ENCODE measurements around the gene MED4. TPM values are rescaled to one million over a fixed set of nuclear protein-coding genes. Genes with fewer than 3 reads are reported as not detected.

The MED4 gene
- total and polyA plus RNA-seq, 2 of the 8 experiments (the other 6 are each of a cell fraction or from before 2014, with no cell fraction given): 25.7 to 48.1 TPM

DNA sequence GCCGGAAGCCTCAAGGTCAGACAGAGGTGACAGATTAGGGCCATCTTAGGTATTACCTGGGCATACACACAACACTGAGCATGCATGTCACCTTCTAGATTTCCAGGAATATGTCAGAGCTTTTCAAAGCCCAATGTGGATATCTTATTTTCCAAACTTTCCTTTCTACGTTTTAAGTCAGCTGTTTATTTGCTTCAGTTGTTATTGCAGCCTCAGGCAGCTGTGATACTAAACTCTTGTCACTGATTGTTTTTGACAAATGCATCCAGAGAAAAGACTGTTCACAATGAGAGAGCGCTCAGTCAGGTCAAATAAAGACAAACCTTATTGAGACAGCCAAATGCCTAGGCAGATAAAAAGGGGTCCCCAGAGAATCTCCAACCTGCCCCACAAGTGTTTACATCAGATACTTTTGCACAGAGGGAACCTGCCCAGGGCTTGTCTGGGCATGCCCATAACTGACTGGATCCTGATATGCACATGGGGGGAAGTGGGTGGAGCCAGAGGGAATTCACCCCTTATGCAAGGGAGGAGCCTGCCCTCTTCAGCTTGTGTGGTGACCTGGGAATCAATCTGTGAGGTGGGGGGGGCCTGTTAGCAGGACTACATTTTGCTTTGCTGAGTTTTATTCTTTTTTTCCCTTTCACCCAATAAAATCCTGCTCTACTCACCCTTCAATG, 28.5 kb downstream of the MED4 start:
- peak overlapping the region; percentile 87; the same call in 1 of the 2 replicates for H2BK5ac ChIP-seq (ENCODE audit: low read depth, low read length)
- H2BK15ac ChIP-seq (ENCODE audit: low read length): no peak overlapping the region
- no peak overlapping the region for H2AFZ ChIP-seq (ENCODE audit: low read length)
- H3K4me1 ChIP-seq (replicated peaks in 1 of 4; ENCODE audit: control insufficient read depth in 3 of 4, insufficient read depth in 4 of 4, low read length in 3 of 4): no peaks in the 10 kb centered on the region
- no peak overlapping the region for H3K9ac ChIP-seq (replicated peaks in 1 of 4; ENCODE audit: extremely low read depth in 1 of 4, low read depth in 3 of 4, low read length in 3 of 4)
- peaks cover 5 to 60% (median 34%) of the 10 kb centered on the region in 4 experiments; a peak in 7 of 8 replicates for H3K36me3 ChIP-seq (ENCODE audit: control insufficient read depth in 2 of 4, insufficient read depth in 4 of 4, low read length in 3 of 4)
- FAIRE-seq (no peak), DNase-seq (ENCODE audit: low read depth in 1 of 2, low spot score in 2 of 2) (no peak)
- ChIA-PET POLR2A (ENCODE audit: partially characterized antibody) (interaction anchor here (0.7 kb wide), 1 partner anchor 29 kb away, joined by 3 read pairs; the partner anchor contains the start of gene NUDT15), CTCF (ENCODE audit: partially characterized antibody) (no interaction called here)
- H3K56ac ChIP-seq (replicated peaks; ENCODE audit: insufficient read length, low read depth, low read length): no peak overlapping the region
- WGBS, 2 experiments (ENCODE audit: extremely low coverage in 1 of 2, insufficient coverage in 1 of 2, insufficient read length in 1 of 2, insufficient replicate concordance in 2 of 2, low coverage in 1 of 2, low lambda C conversion rate in 2 of 2, missing lambda C conversion rate in 1 of 2): 89% methylated on average over 3 of the region's 3 CpGs; no CpG with 5 or more reads in 1 of the 2 experiments
- no peak overlapping the region for H3K14ac ChIP-seq (ENCODE audit: insufficient read length)
- H3K27ac ChIP-seq (ENCODE audit: low read depth, low read length): no peak overlapping the region
- no peak overlapping the region for H2BK12ac ChIP-seq (ENCODE audit: low read depth, low read length)
- no peak overlapping the region for H2BK20ac ChIP-seq (ENCODE audit: low read length)
- H2AK5ac ChIP-seq (ENCODE audit: low read depth, low read length): 0 out of 2 replicates have a peak overlapping the region, but pooled peaks have one; percentile 75
- no peaks in the 10 kb centered on the region for H3K27me3 ChIP-seq (replicated peaks in 1 of 4; ENCODE audit: control insufficient read depth in 3 of 4, extremely low read depth in 1 of 4, insufficient read depth in 3 of 4, low read length in 3 of 4)
- H3K4me2 ChIP-seq (ENCODE audit: insufficient read depth in 1 of 2, low read depth in 2 of 2, low read length in 2 of 2): no peak overlapping the region
- H3K4me3 ChIP-seq (ENCODE audit: extremely low read depth in 1 of 4, insufficient read depth in 2 of 4, low read depth in 3 of 4, low read length in 4 of 4): no peak overlapping the region
- no peaks in the 10 kb centered on the region for H3K79me1 ChIP-seq (ENCODE audit: low read depth, low read length)
- no peaks in the 10 kb centered on the region for H4K20me1 ChIP-seq (replicated peaks in 1 of 2; ENCODE audit: control insufficient read depth in 1 of 2, insufficient read depth in 2 of 2, low read length in 2 of 2)
- H3K9me3 ChIP-seq (ENCODE audit: insufficient read depth in 2 of 2, low read depth in 1 of 2, low read length in 1 of 2): peaks cover 52% of the 10 kb centered on the region in 2 experiments
- H3K79me2 ChIP-seq (ENCODE audit: control insufficient read depth in 1 of 2, insufficient read depth in 2 of 2, low read length in 2 of 2): no peaks in the 10 kb centered on the region
- no peak overlapping the region for H4K91ac ChIP-seq (replicated peaks; ENCODE audit: insufficient read length, low read length)
- no peak overlapping the region for H4K8ac ChIP-seq (ENCODE audit: extremely low read depth, insufficient read depth, low read length)
- no peak overlapping the region for H4K5ac ChIP-seq (ENCODE audit: insufficient read length, low read depth, low read length)
- no peak overlapping the region for H3K23ac ChIP-seq (ENCODE audit: insufficient read length)
- H2BK120ac ChIP-seq (replicated peaks; ENCODE audit: low read depth, low read length): no peak overlapping the region
- H3K18ac ChIP-seq (ENCODE audit: extremely low read depth, low read length): peak overlapping the region; percentile 32; the same call in 1 of the 2 replicates
- H3K4ac ChIP-seq (replicated peaks; ENCODE audit: insufficient read length, low read depth, low read length): no peak overlapping the region
- H3K23me2 ChIP-seq (ENCODE audit: low read depth, low read length): no peaks in the 10 kb centered on the region
- no peak for TF ChIP-seq TCF12 (IDR thresholded peaks at IDR 0.05; ENCODE audit: low read depth, low read length)
- TF ChIP-seq POLR2A (IDR thresholded peaks at IDR 0.05; ENCODE audit: control extremely low read depth in 1 of 2, low read depth in 2 of 2, low read length in 2 of 2): peak in 1 of 2 experiments; percentile 25; a peak in 1 of 3 replicates
